Trophoblast cell (in vitro differentiated cells and primary cell): Measurements from ENCODE around the gene LDLRAD1. TPM values are rescaled to one million over a fixed set of nuclear protein-coding genes. Genes with fewer than 3 reads are reported as not detected.

Experiments
- DNase-seq, 2 donors: peaks; one replicate each; pipeline ENCODE4 v3.0.0-alpha.2; 2016
- H2AFZ ChIP-seq: 2 replicates; pipeline ENCODE4 v1.6.1; 2013; ENCODE audit warnings: low read length, moderate library complexity, mild to moderate bottlenecking; ENCODE audit not compliant: insufficient read depth, poor library complexity
- H2AK5ac ChIP-seq: 2 replicates; pipeline ENCODE4 v1.6.1; 2013; ENCODE audit warnings: mild to moderate bottlenecking, low read length
- H2BK120ac ChIP-seq: 2 replicates; pipeline ENCODE4 v1.6.1; 2013; ENCODE audit warnings: low read length, mild to moderate bottlenecking, moderate library complexity; ENCODE audit not compliant: insufficient read depth, poor library complexity
- H2BK12ac ChIP-seq: 2 replicates; pipeline ENCODE4 v1.6.1; 2013; ENCODE audit warnings: mild to moderate bottlenecking, low read length, moderate library complexity
- H2BK5ac ChIP-seq: 2 replicates; pipeline ENCODE4 v1.6.1; 2013; ENCODE audit warnings: low read length, low read depth, moderate library complexity, mild to moderate bottlenecking; ENCODE audit not compliant: poor library complexity
- H3K14ac ChIP-seq: 2 replicates; pipeline ENCODE4 v1.6.1; 2013; ENCODE audit warnings: mild to moderate bottlenecking, low read length
- H3K18ac ChIP-seq: 2 replicates; pipeline ENCODE4 v1.6.1; 2013; ENCODE audit warnings: mild to moderate bottlenecking, low read length
- H3K23ac ChIP-seq: 2 replicates; pipeline ENCODE4 v1.6.1; 2013; ENCODE audit warnings: low read length
- H3K27ac ChIP-seq: 2 replicates; pipeline ENCODE4 v1.5.1; 2013; ENCODE audit warnings: low read depth, mild to moderate bottlenecking, inconsistent platforms, low read length, moderate library complexity
- H3K27me3 ChIP-seq: 2 replicates; pipeline ENCODE4 v1.6.1; 2013; ENCODE audit warnings: inconsistent platforms, mild to moderate bottlenecking, low read length, moderate library complexity; ENCODE audit not compliant: insufficient read depth
- H3K36me3 ChIP-seq, 2 experiments: 1 replicate in 1 of 2; 2 replicates in 1 of 2; pipeline ENCODE4 v1.6.1; 2013; ENCODE audit warnings: low read length in 2 of 2, mild to moderate bottlenecking in 2 of 2, moderate library complexity in 1 of 2; ENCODE audit not compliant: insufficient read depth in 2 of 2, control insufficient read depth in 1 of 2
- H3K4ac ChIP-seq: 2 replicates; pipeline ENCODE4 v1.6.1; 2013; ENCODE audit warnings: low read depth, mild to moderate bottlenecking, low read length, moderate library complexity
- H3K4me1 ChIP-seq, 2 experiments: 1 replicate in 1 of 2; 2 replicates in 1 of 2; pipeline ENCODE4 v1.6.1; 2013; ENCODE audit warnings: low read length in 2 of 2, mild to moderate bottlenecking in 2 of 2, moderate library complexity in 1 of 2; ENCODE audit not compliant: insufficient read depth in 2 of 2, control insufficient read depth in 1 of 2
- H3K4me2 ChIP-seq: 2 replicates; pipeline ENCODE4 v1.6.1; 2013; ENCODE audit warnings: inconsistent platforms, mild to moderate bottlenecking, low read length, moderate library complexity
- H3K4me3 ChIP-seq: 2 replicates; pipeline ENCODE4 v1.5.1; 2013; ENCODE audit warnings: mild to moderate bottlenecking, low read depth, low read length, inconsistent platforms
- H3K79me1 ChIP-seq: one replicate; pipeline ENCODE4 v1.6.1; 2013; ENCODE audit warnings: low read length
- H3K79me2 ChIP-seq: 2 replicates; pipeline ENCODE4 v1.6.1; 2013; ENCODE audit warnings: low read length, mild to moderate bottlenecking; ENCODE audit not compliant: control insufficient read depth, insufficient read depth, poor library complexity
- H3K9ac ChIP-seq: 2 replicates; pipeline ENCODE4 v1.6.1; 2013; ENCODE audit warnings: mild to moderate bottlenecking, low read length
- H3K9me3 ChIP-seq: 2 replicates; pipeline ENCODE4 v1.6.1; 2013; ENCODE audit warnings: low read depth, mild to moderate bottlenecking, control low read depth, inconsistent platforms, low read length; ENCODE audit not compliant: insufficient read depth
- H4K12ac ChIP-seq: 2 replicates; pipeline ENCODE4 v1.6.1; 2013; ENCODE audit warnings: low read depth, mild to moderate bottlenecking, low read length, moderate library complexity
- H4K8ac ChIP-seq: 2 replicates; pipeline ENCODE4 v1.6.1; 2013; ENCODE audit warnings: low read depth, mild to moderate bottlenecking, low read length, moderate library complexity
- H4K91ac ChIP-seq: one replicate; pipeline ENCODE4 v1.6.1; 2013; ENCODE audit warnings: low read depth, mild to moderate bottlenecking, low read length, moderate library complexity
- WGBS: extraction: QIAGEN DNeasy Blood & Tissue Kit; methylation state at CpG from one replicate; pipeline ENCODE4 v1.1.7; 2013; ENCODE audit warnings: missing lambda C conversion rate; ENCODE audit not compliant: insufficient read length, insufficient coverage; ENCODE audit errors: extremely low coverage; 5-methylcytosine and 5-hydroxymethylcytosine counted together
- polyA plus RNA-seq: library from polyadenylated mRNA; stranded (reverse); fragments of 200-250 nt; gene quantifications from 2 replicates; pipeline ENCODE4 v1.2.3, GENCODE V29; 2013

The LDLRAD1 gene
- not detected in 2 replicates for polyA plus RNA-seq

DNA sequence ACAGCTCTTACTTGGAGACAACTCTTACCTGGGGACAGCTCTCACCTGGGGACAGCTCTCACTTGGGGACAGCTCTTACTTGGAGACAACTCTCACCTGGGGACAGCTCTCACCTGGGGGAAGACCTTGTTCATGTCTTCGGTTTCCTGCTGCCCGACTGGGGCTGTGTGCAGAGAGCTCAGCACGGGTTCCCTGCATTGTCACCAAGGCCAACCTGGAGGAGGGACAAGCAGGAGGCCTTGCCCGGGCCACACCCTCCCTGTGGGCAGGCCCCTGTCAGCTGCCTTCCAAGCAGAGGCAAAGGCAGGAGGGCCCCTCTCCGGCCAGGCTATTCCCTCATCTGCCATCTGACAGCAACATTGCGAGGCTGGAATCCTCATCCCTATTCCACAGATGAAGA lies at the start of gene LDLRAD1:
Gene LDLRAD1, minus strand, starts transcription at position 208 of the 400 bp plus-strand sequence. Its CDS starts 74 bp downstream, at position 134.
- H3K9me3 ChIP-seq = peaks cover 2% of the 10 kb centered on the region
- H3K4me2 ChIP-seq = no peak within 1 kb of the TSS
- no peak within 1 kb of the TSS for H2BK120ac ChIP-seq
- no peaks in the 10 kb centered on the region for H3K79me2 ChIP-seq
- DNase-seq = no peak
- H3K23ac ChIP-seq = no peak within 1 kb of the TSS
- no peak within 1 kb of the TSS for H2AFZ ChIP-seq
- H2BK5ac ChIP-seq = no peak within 1 kb of the TSS
- H3K79me1 ChIP-seq = no peaks in the 10 kb centered on the region
- H4K91ac ChIP-seq = no peak within 1 kb of the TSS
- no peak within 1 kb of the TSS for H3K4ac ChIP-seq
- no peaks in the 10 kb centered on the region for H3K36me3 ChIP-seq
- no peak within 1 kb of the TSS for H2BK12ac ChIP-seq
- H4K12ac ChIP-seq = no peak within 1 kb of the TSS
- no CpG with 5 or more reads among the region's 6 CpGs for WGBS
- H3K4me3 ChIP-seq = no peak within 1 kb of the TSS
- no peak within 1 kb of the TSS for H4K8ac ChIP-seq
- H3K18ac ChIP-seq = no peak within 1 kb of the TSS
- H3K9ac ChIP-seq = no peak within 1 kb of the TSS
- peaks cover 3 to 4% of the 10 kb centered on the region in 2 experiments for H3K4me1 ChIP-seq
- no peak within 1 kb of the TSS for H2AK5ac ChIP-seq
- H3K14ac ChIP-seq = no peak within 1 kb of the TSS
- no peak within 1 kb of the TSS for H3K27ac ChIP-seq
- H3K27me3 ChIP-seq = no peaks in the 10 kb centered on the region

DNA sequence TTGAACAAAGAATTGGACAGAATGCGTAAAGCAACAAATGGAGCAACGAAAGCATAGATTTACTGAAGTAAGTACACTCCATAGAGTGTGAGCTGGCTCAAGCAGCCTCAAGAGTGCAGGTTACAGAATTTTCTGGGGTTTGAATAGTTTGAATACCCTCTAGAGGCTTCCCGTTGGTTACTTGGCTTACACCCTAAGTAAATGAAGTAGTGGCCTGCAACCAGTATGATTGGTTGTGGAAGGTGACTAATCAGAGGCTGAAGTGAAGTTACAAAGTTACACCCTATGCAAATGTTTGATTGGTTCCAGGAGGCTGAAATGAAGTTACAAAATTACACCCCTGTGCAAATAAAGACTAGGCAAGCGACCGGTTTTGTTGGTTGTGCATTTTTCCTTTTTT lies 46.3 kb upstream of the LDLRAD1 start:
- Histone ChIP-seq H2BK120ac (no peak overlapping the region), H3K9me3 (no peaks in the 10 kb centered on the region), H3K79me2 (no peaks in the 10 kb centered on the region), H3K27ac (no peak overlapping the region), H3K4ac (no peak overlapping the region), H3K36me3 (no peaks in the 10 kb centered on the region), H3K4me2 (no peak overlapping the region), H3K27me3 (no peaks in the 10 kb centered on the region), H3K4me1 (no peaks in the 10 kb centered on the region), H4K91ac (no peak overlapping the region), H2AFZ (no peak overlapping the region), H4K12ac (no peak overlapping the region), H3K79me1 (no peaks in the 10 kb centered on the region), H4K8ac (no peak overlapping the region), H3K9ac (no peak overlapping the region), H2AK5ac (no peak overlapping the region), H3K4me3 (no peak overlapping the region), H3K14ac (no peak overlapping the region), H2BK5ac (no peak overlapping the region), H2BK12ac (no peak overlapping the region), H3K23ac (no peak overlapping the region), H3K18ac (no peak overlapping the region)
- WGBS = no CpG with 5 or more reads among the region's 5 CpGs
- no peak for DNase-seq

DNA sequence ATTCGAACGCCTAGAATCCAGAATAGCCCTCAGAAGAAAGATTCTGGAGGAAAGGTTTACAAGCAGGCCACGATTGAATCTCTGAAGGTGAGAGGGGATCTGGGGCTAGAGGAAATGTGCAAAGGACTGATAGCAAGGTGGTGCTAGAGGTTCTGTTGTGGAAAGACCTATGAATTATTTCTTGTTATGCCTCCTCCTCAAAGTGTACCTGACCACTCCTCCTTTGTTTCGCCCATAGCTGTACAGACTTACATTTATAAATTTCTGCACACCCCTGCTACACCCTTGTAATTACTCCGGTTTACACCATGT lies 36.4 kb upstream of the LDLRAD1 start:
- Histone ChIP-seq H2AK5ac (no peak overlapping the region), H2BK12ac (no peak overlapping the region), H3K4ac (no peak overlapping the region)

DNA sequence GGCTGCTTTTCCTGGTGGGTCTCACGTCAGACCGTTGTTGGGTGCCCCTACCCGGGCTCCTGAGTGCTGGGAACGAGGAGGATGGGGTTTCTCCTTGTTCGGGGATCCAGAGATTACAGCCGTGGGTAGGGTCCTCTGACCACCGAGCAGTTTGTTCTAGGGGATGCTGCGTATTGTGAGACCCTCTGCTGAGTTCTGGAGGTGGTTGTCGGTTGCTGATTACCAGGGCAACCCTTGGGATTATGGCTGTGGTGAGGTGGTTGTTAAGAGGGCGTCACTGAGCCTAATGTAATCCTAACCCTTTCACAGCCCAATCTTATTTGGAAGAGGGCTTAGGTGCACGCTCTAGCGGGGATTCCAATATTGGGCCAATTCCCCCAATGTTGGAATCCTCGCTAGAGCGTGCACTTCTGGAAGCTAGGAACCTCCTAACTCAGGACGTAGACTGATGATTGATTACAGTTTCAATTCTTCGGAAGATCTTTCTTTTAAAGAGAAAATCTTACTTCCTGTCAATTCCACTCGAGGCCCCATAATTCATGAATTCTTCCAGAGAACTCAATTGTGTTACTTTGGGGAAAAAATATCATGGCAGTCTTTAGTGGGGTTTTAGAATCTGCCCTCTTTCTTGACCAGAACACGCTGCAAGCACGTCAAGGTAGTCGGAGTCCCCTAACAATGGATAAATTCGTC lies 35.9 kb upstream of the LDLRAD1 start:
- H3K4me2 ChIP-seq = peak overlapping the region; percentile 86
- H2AK5ac ChIP-seq = no peak overlapping the region
- H3K4me1 ChIP-seq = peaks cover 0 to 5% of the 10 kb centered on the region in 2 experiments
- peak overlapping the region; percentile 78 for H4K91ac ChIP-seq
- H3K18ac ChIP-seq = peak overlapping the region; percentile 86
- peak overlapping the region; percentile 70 for H2BK120ac ChIP-seq
- H3K27ac ChIP-seq = peak overlapping the region; percentile 75
- peak overlapping the region; percentile 71 for H3K14ac ChIP-seq
- WGBS = no CpG with 5 or more reads among the region's 21 CpGs
- H3K27me3 ChIP-seq = no peaks in the 10 kb centered on the region
- peak overlapping the region; percentile 86 for H4K12ac ChIP-seq
- peak overlapping the region; percentile 63 for H3K4me3 ChIP-seq
- peak overlapping the region; percentile 50 for H2BK5ac ChIP-seq
- H3K9ac ChIP-seq = peak overlapping the region; percentile 87
- no peaks in the 10 kb centered on the region for H3K9me3 ChIP-seq
- H4K8ac ChIP-seq = peak overlapping the region; percentile 69
- H3K36me3 ChIP-seq = peaks cover 0 to 2% of the 10 kb centered on the region in 2 experiments
- H2AFZ ChIP-seq = peak overlapping the region; percentile 14
- H3K23ac ChIP-seq = no peak overlapping the region
- peak overlapping the region; percentile 10 for H2BK12ac ChIP-seq
- H3K79me2 ChIP-seq = peaks cover 13% of the 10 kb centered on the region
- H3K4ac ChIP-seq = peak overlapping the region; percentile 46
- H3K79me1 ChIP-seq = peaks cover 14% of the 10 kb centered on the region
- peak; percentile 1 to 25 for DNase-seq

More for the DNA sequence above, 36.4 kb upstream of the LDLRAD1 start:
- peaks cover 0 to 5% of the 10 kb centered on the region in 2 experiments for H3K4me1 ChIP-seq
- H2BK5ac ChIP-seq = no peak overlapping the region
- DNase-seq = no peak
- H3K27me3 ChIP-seq = no peaks in the 10 kb centered on the region
- H3K14ac ChIP-seq = no peak overlapping the region
- H3K9me3 ChIP-seq = no peaks in the 10 kb centered on the region
- peaks cover 13% of the 10 kb centered on the region for H3K79me2 ChIP-seq
- peaks cover 14% of the 10 kb centered on the region for H3K79me1 ChIP-seq
- no peak overlapping the region for H3K18ac ChIP-seq
- H3K23ac ChIP-seq = no peak overlapping the region
- peaks cover 0 to 2% of the 10 kb centered on the region in 2 experiments for H3K36me3 ChIP-seq
- WGBS = no CpG with 5 or more reads among the region's 5 CpGs
- H3K4me2 ChIP-seq = peak overlapping the region; percentile 86
- no peak overlapping the region for H3K9ac ChIP-seq
- no peak overlapping the region for H4K91ac ChIP-seq
- H3K27ac ChIP-seq = no peak overlapping the region
- H4K12ac ChIP-seq = no peak overlapping the region
- no peak overlapping the region for H2AFZ ChIP-seq
- no peak overlapping the region for H2BK120ac ChIP-seq
- H3K4me3 ChIP-seq = no peak overlapping the region
- no peak overlapping the region for H4K8ac ChIP-seq
